Tibial nerve (tissue), 4 donors: ENCODE measurements around the gene MAPK4. TPM values are rescaled to one million over a fixed set of nuclear protein-coding genes. Genes with fewer than 3 reads are reported as not detected.

Experiments used
- DNase-seq, 2 donors: peaks; one replicate each; pipeline ENCODE4 v3.0.0-alpha.2; 2019; ENCODE audit warnings: low spot score in 2 of 2
- H3K27ac ChIP-seq, 4 donors: fragments of 200-600 bp; sonication (generic) in 3 of 4; one replicate each; pipeline ENCODE4 v1.5.1; 2017 to 2019; ENCODE audit warnings: mild to moderate bottlenecking in 1 of 4
- H3K27me3 ChIP-seq, 2 donors: fragments of 200-600 bp; sonication (generic) in 1 of 2; one replicate each; pipeline versions ENCODE4 v1.5.1 to v1.6.0; 2017 to 2019
- H3K36me3 ChIP-seq, 3 donors: fragments of 200-600 bp; sonication (generic); one replicate each; pipeline ENCODE4 v1.5.1; 2018 to 2019
- H3K4me1 ChIP-seq, 4 donors: fragments of 200-600 bp; sonication (generic) in 3 of 4; one replicate each; pipeline ENCODE4 v1.5.1; 2017 to 2019
- H3K4me3 ChIP-seq, 4 donors: fragments of 200-600 bp; sonication (generic) in 3 of 4; one replicate each; pipeline ENCODE4 v1.5.1; 2017 to 2019; ENCODE audit warnings: mild to moderate bottlenecking in 1 of 4, moderate library complexity in 1 of 4
- H3K9me3 ChIP-seq, 4 donors: fragments of 200-600 bp; sonication (generic) in 3 of 4; one replicate each; pipeline ENCODE4 v1.5.1; 2017 to 2019
- EP300 ChIP-seq, 2 donors: sonication (generic); formaldehyde crosslinking; IDR thresholded peaks; one replicate each; pipeline ENCODE4 v1.6.1; 2017; ENCODE audit warnings: antibody characterized with exemption in 2 of 2, mild to moderate bottlenecking in 1 of 2
- POLR2A ChIP-seq, 2 donors: fragments of 450-650 bp; IDR thresholded peaks; one replicate each; pipeline ENCODE4 v1.6.1; 2017; ENCODE audit warnings: antibody characterized with exemption in 2 of 2, mild to moderate bottlenecking in 2 of 2, moderate library complexity in 2 of 2
- WGBS, 2 donors: methylation state at CpG; one replicate each; pipeline ENCODE4 v1.1.5; 2018; 5-methylcytosine and 5-hydroxymethylcytosine counted together
- total RNA-seq, 4 donors: library from RNA; depleted of rRNA; stranded (reverse); fragments of >200 nt; gene quantifications; one replicate each; pipeline ENCODE4 v1.1.0, GENCODE V29; 2016
- TF ChIP-seq, protein P1 (sequence below), 5 experiments: fragments of 200-600 bp in 3 of 5; fragments of 450-650 bp in 2 of 5; sonication (generic) in 3 of 5; IDR thresholded peaks; one replicate each; pipeline ENCODE4 v1.5.1; 2016 to 2019; ENCODE audit warnings: antibody characterized with exemption in 5 of 5, mild to moderate bottlenecking in 3 of 5, moderate library complexity in 2 of 5

Gene MAPK4
- total RNA-seq, 4 donors from 2014 or later = 1.4 to 10.8 (median 2.3) TPM

DNA sequence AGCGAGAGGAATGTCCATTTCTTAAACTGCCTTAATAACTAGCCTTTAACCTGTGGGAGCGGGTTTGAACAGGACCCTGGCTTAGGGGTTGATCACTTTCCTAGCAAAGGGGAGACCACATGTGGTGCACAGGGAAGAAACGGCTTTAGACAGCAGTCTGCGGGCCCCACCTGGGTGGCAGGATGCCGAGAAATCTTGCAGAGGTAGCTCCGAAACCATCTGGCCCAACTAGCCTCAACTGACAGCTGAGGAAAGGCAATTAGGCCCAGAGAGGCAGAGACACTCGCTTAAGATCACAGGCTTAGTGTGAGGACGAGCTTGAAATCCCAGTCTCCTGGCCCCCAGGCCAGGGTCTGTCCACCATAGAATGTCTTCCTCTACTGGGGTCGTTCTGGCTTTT lies 170.1 kb downstream of the MAPK4 start:
- TF ChIP-seq EP300 (IDR thresholded peaks at IDR 0.05) (no peak), POLR2A (IDR thresholded peaks at IDR 0.05) (no peak)
- TF ChIP-seq, protein P1, sequence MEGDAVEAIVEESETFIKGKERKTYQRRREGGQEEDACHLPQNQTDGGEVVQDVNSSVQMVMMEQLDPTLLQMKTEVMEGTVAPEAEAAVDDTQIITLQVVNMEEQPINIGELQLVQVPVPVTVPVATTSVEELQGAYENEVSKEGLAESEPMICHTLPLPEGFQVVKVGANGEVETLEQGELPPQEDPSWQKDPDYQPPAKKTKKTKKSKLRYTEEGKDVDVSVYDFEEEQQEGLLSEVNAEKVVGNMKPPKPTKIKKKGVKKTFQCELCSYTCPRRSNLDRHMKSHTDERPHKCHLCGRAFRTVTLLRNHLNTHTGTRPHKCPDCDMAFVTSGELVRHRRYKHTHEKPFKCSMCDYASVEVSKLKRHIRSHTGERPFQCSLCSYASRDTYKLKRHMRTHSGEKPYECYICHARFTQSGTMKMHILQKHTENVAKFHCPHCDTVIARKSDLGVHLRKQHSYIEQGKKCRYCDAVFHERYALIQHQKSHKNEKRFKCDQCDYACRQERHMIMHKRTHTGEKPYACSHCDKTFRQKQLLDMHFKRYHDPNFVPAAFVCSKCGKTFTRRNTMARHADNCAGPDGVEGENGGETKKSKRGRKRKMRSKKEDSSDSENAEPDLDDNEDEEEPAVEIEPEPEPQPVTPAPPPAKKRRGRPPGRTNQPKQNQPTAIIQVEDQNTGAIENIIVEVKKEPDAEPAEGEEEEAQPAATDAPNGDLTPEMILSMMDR (IDR thresholded peaks at IDR 0.05) = no peak
- Histone ChIP-seq H3K27me3 (no peaks in the 10 kb centered on the region), H3K36me3 (no peaks in the 10 kb centered on the region), H3K9me3 (peaks cover 0 to 6% (median 0%) of the 10 kb centered on the region in 4 donors), H3K4me1 (no peaks in the 10 kb centered on the region), H3K4me3 (no peak overlapping the region), H3K27ac (no peak overlapping the region)
- DNase-seq = no peak
- WGBS, 2 donors = 82 to 84% methylated on average over 9 of the region's 9 CpGs

DNA sequence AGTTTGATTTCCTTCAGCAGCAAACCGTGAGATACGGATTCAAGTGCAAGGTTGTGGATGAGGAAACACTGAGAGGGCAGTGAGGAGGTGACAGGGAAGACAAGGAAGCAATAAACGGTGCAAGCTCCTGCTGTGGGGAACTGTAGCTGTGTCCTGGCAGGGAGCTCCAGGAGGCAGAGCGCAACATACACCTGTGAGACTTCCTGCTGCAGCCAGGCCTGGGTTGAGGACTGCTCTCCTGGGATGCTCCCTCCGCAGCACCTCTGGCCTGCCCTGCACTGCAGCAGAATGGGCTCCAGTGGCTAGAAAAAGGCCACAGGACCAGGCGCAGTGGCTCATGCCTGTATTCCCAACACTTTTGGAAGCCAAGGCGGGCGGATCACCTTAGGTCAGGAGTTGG lies 174.5 kb downstream of the MAPK4 start:
- Histone ChIP-seq H3K27ac (no peak overlapping the region), H3K27me3 (no peaks in the 10 kb centered on the region), H3K4me3 (no peak overlapping the region), H3K4me1 (no peaks in the 10 kb centered on the region), H3K36me3 (no peaks in the 10 kb centered on the region), H3K9me3 (no peaks in the 10 kb centered on the region)
- 60 to 64% methylated on average over 8 of the region's 8 CpGs for WGBS, 2 donors
- no peak for DNase-seq
- no peak for TF ChIP-seq EP300 (IDR thresholded peaks at IDR 0.05)
- no peak for TF ChIP-seq POLR2A (IDR thresholded peaks at IDR 0.05)
- TF ChIP-seq, protein P1 (IDR thresholded peaks at IDR 0.05) = no peak

DNA sequence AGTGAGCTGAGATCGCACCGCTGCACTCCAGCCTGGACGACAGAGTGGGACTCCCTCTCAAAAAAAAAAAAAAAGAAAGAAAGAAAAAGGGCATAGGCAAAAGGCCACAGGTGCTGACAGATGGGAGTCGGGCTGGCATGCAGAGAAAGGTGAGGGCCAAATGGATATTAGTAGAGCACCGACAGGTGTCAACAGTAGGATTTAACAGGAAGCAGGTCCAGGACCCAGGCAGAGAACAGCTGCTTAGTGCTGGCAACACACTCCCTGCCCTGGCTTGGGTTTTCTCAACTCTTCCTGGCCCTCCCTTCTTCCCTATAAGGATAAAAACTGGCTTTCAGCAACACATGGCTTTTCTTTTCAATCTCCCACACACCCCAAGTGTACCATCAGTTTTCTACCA lies 175.0 kb downstream of the MAPK4 start:
- Histone ChIP-seq H3K9me3 (no peaks in the 10 kb centered on the region), H3K27me3 (no peaks in the 10 kb centered on the region), H3K4me3 (no peak overlapping the region), H3K36me3 (no peaks in the 10 kb centered on the region), H3K27ac (no peak overlapping the region), H3K4me1 (no peaks in the 10 kb centered on the region)
- DNase-seq = no peak
- TF ChIP-seq POLR2A (IDR thresholded peaks at IDR 0.05) = no peak
- TF ChIP-seq, protein P1 (IDR thresholded peaks at IDR 0.05) = no peak
- TF ChIP-seq EP300 (IDR thresholded peaks at IDR 0.05) = no peak
- 90 to 94% methylated on average over 5 of the region's 5 CpGs for WGBS, 2 donors

DNA sequence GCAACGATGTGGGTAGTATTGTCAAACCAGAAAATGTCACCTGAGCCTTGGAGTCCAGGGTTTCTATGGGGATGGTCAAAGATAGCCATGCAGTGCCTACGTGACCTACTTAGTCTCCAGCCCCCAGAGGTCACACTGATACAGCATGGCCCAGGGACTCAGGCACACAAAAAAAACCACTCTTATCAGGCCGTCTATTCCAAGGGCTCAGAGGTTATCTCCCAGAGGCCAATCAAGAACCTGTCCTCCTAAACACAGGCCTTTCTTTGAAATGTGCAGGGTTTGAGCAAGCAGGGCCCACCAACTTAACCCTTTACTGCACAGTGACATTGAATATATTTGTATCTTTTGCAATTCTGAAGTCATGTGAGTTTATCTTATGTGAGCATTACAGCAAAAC lies 177.2 kb downstream of the MAPK4 start:
- WGBS, 2 donors = 62 to 74% methylated on average over 3 of the region's 3 CpGs

DNA sequence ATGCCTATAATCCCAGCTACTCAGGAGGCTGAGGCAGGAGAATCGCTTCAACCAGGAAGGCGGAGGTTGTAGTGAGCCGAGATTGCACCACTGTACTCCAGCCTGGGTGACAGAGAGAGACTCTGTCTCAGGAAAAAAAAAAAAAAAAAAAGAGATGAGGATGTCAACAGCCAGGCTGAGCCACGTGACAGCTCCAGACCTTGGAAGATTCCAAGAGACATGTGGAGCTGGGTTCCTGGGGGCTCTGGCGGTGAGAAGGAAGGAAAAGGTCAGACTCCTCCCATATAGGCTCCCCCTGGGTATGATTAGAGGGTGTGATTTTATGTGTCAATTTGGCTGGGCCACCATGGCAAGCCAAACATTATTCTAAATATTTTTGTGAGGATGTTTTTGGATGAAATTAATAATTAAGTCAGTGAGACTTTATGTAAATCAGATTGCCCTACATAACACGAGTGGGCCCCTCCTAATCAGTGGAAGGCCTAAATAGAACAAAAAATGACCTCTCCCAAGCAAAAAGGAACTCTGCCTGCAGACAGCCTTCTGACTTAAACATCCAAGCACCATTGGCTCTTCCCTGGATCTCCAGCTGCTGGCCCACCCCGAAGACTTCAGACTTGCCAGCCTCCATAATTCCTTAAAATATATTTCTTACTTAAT lies 178.3 kb downstream of the MAPK4 start:
- TF ChIP-seq, protein P1 (IDR thresholded peaks at IDR 0.05) = no peak
- TF ChIP-seq POLR2A (IDR thresholded peaks at IDR 0.05) (no peak), EP300 (IDR thresholded peaks at IDR 0.05) (no peak)
- WGBS, 2 donors = 67 to 68% methylated on average over 7 of the region's 7 CpGs
- no peak for DNase-seq
- H3K4me1 ChIP-seq = no peaks in the 10 kb centered on the region
- no peak overlapping the region for H3K27ac ChIP-seq
- peaks cover 0 to 4% (median 0%) of the 10 kb centered on the region in 4 donors for H3K9me3 ChIP-seq
- H3K36me3 ChIP-seq = no peaks in the 10 kb centered on the region
- H3K27me3 ChIP-seq = no peaks in the 10 kb centered on the region
- H3K4me3 ChIP-seq = no peak overlapping the region

More for the DNA sequence above, 177.2 kb downstream of the MAPK4 start:
- H3K27ac ChIP-seq = no peak overlapping the region
- no peaks in the 10 kb centered on the region for H3K4me1 ChIP-seq
- H3K9me3 ChIP-seq = no peaks in the 10 kb centered on the region
- TF ChIP-seq, protein P1 (IDR thresholded peaks at IDR 0.05) = no peak
- TF ChIP-seq POLR2A (IDR thresholded peaks at IDR 0.05) = no peak
- TF ChIP-seq EP300 (IDR thresholded peaks at IDR 0.05) = no peak
- no peaks in the 10 kb centered on the region for H3K27me3 ChIP-seq
- no peak overlapping the region for H3K4me3 ChIP-seq
- H3K36me3 ChIP-seq = no peaks in the 10 kb centered on the region
- DNase-seq = no peak
